Neuronal stem cell (in vitro differentiated cells): ENCODE measurements around the gene HPCAL1.

Experiments
- DNase-seq: peaks from one replicate; pipeline ENCODE4 v3.0.0-alpha.2; 2013; ENCODE audit warnings: low spot score
- H2AFZ ChIP-seq: one replicate; pipeline ENCODE4 v1.6.1; 2013; ENCODE audit warnings: mild to moderate bottlenecking, low read length, inconsistent platforms
- H2AK5ac ChIP-seq: 2 replicates; pipeline ENCODE4 v1.6.1; 2013; ENCODE audit warnings: low read depth, mild to moderate bottlenecking, inconsistent platforms, low read length, moderate library complexity, mixed read lengths
- H2BK120ac ChIP-seq: 2 replicates; pipeline ENCODE4 v1.6.1; 2013; ENCODE audit warnings: low read depth, mild to moderate bottlenecking, inconsistent platforms, low read length, moderate library complexity, mixed read lengths
- H2BK12ac ChIP-seq: one replicate; pipeline ENCODE4 v1.6.1; 2013; ENCODE audit warnings: low read length, inconsistent platforms
- H2BK15ac ChIP-seq: 2 replicates; pipeline ENCODE4 v1.6.1; 2013; ENCODE audit warnings: mild to moderate bottlenecking, low read length, inconsistent platforms, mixed read lengths
- H2BK5ac ChIP-seq: one replicate; pipeline ENCODE4 v1.6.1; 2013; ENCODE audit warnings: inconsistent platforms, mild to moderate bottlenecking, low read length, moderate library complexity
- H3K14ac ChIP-seq: one replicate; pipeline ENCODE4 v1.6.1; 2013; ENCODE audit warnings: low read length, inconsistent platforms
- H3K18ac ChIP-seq: 2 replicates; pipeline ENCODE4 v1.6.1; 2013; ENCODE audit warnings: low read length, inconsistent platforms
- H3K23ac ChIP-seq: 2 replicates; pipeline ENCODE4 v1.6.1; 2013; ENCODE audit warnings: low read depth, mild to moderate bottlenecking, mixed read lengths, low read length, inconsistent platforms; ENCODE audit not compliant: poor library complexity
- H3K27ac ChIP-seq: replicated peaks from 3 replicates; pipeline ENCODE4 v1.5.1; 2013; ENCODE audit warnings: low read length, inconsistent platforms
- H3K27me3 ChIP-seq, 3 experiments: 2 replicates each; pipeline ENCODE4 v1.6.1; 2013; ENCODE audit warnings: low read length in 3 of 3, mild to moderate bottlenecking in 2 of 3, inconsistent platforms in 1 of 3, low read depth in 1 of 3, mixed read lengths in 1 of 3, moderate library complexity in 1 of 3; ENCODE audit not compliant: control insufficient read depth in 3 of 3, insufficient read depth in 3 of 3
- H3K36me3 ChIP-seq, 2 donors: replicated peaks in 1 of 2; 2 replicates each; pipeline ENCODE4 v1.6.1; 2013; ENCODE audit warnings: low read length in 2 of 2; ENCODE audit not compliant: control insufficient read depth in 2 of 2, insufficient read depth in 2 of 2
- H3K4ac ChIP-seq: 2 replicates; pipeline ENCODE4 v1.6.1; 2013; ENCODE audit warnings: inconsistent platforms, mild to moderate bottlenecking, low read length, moderate library complexity
- H3K4me1 ChIP-seq, 2 donors: 1 replicate in 1 of 2; 2 replicates in 1 of 2; pipeline ENCODE4 v1.6.1; 2013; ENCODE audit warnings: low read length in 2 of 2, low read depth in 1 of 2; ENCODE audit not compliant: control insufficient read depth in 2 of 2, insufficient read depth in 1 of 2
- H3K4me2 ChIP-seq: one replicate; pipeline ENCODE4 v1.6.1; 2013; ENCODE audit warnings: mild to moderate bottlenecking, low read length, inconsistent platforms; ENCODE audit not compliant: insufficient read depth, poor library complexity, severe bottlenecking
- H3K4me3 ChIP-seq, 2 donors: 2 replicates each; pipeline ENCODE4 v1.5.1; 2013; ENCODE audit warnings: low read length in 2 of 2, mild to moderate bottlenecking in 2 of 2, inconsistent platforms in 1 of 2, moderate library complexity in 1 of 2
- H3K79me1 ChIP-seq: one replicate; pipeline ENCODE4 v1.6.1; 2013; ENCODE audit warnings: low read depth, mild to moderate bottlenecking, inconsistent platforms, low read length, moderate library complexity
- H3K9ac ChIP-seq: one replicate; pipeline ENCODE4 v1.6.1; 2013; ENCODE audit warnings: mild to moderate bottlenecking, low read depth, low read length, inconsistent platforms; ENCODE audit not compliant: poor library complexity
- H3K9me3 ChIP-seq, 2 donors: replicated peaks in 1 of 2; 2 replicates each; pipeline versions ENCODE3 to v1.6.1; 2013; ENCODE audit warnings: low read length in 2 of 2, mild to moderate bottlenecking in 2 of 2, inconsistent platforms in 1 of 2, low read depth in 1 of 2, mixed read lengths in 1 of 2, moderate library complexity in 1 of 2; ENCODE audit not compliant: control insufficient read depth in 2 of 2, insufficient read depth in 1 of 2
- H4K8ac ChIP-seq: one replicate; pipeline ENCODE4 v1.6.1; 2013; ENCODE audit warnings: low read depth, mild to moderate bottlenecking, inconsistent platforms, low read length, moderate library complexity
- H4K91ac ChIP-seq: one replicate; pipeline ENCODE4 v1.6.1; 2013; ENCODE audit warnings: low read length, low read depth, mild to moderate bottlenecking, inconsistent platforms; ENCODE audit not compliant: poor library complexity
- WGBS, 2 donors: extraction: QIAGEN DNeasy Blood & Tissue Kit; methylation state at CpG; one replicate each; pipeline ENCODE4 v1.1.7; 2013; ENCODE audit warnings: missing lambda C conversion rate in 2 of 2, mixed read lengths in 1 of 2; ENCODE audit not compliant: insufficient read length in 2 of 2, insufficient replicate concordance in 1 of 2; ENCODE audit errors: extremely low coverage in 2 of 2; 5-methylcytosine and 5-hydroxymethylcytosine counted together

Gene HPCAL1

GRCh38 chr2:10471955-10472354 is 169.3 kb downstream of the HPCAL1 start:
- H3K4me2 ChIP-seq = no peak overlapping the region
- H3K4me1 ChIP-seq = peaks cover 0 to 3% of the 10 kb centered on the region in 2 donors
- no peak overlapping the region for H2BK15ac ChIP-seq
- H3K23ac ChIP-seq = no peak overlapping the region
- no peak overlapping the region for H2AK5ac ChIP-seq
- no peaks in the 10 kb centered on the region for H3K36me3 ChIP-seq
- no peak overlapping the region for H2AFZ ChIP-seq
- H2BK12ac ChIP-seq = no peak overlapping the region
- peaks cover 0 to 14% (median 0%) of the 10 kb centered on the region in 3 experiments for H3K27me3 ChIP-seq
- no peak overlapping the region for H2BK120ac ChIP-seq
- no peak overlapping the region for H3K4me3 ChIP-seq
- H3K9ac ChIP-seq = no peak overlapping the region
- H4K91ac ChIP-seq = no peak overlapping the region
- H4K8ac ChIP-seq = no peak overlapping the region
- no peak for DNase-seq
- H3K4ac ChIP-seq = no peak overlapping the region
- no CpG with 5 or more reads among the region's 2 CpGs for WGBS, 2 donors
- no peak overlapping the region for H3K18ac ChIP-seq
- no peaks in the 10 kb centered on the region for H3K9me3 ChIP-seq
- no peak overlapping the region for H3K27ac ChIP-seq
- no peak overlapping the region for H3K14ac ChIP-seq
- H3K79me1 ChIP-seq = no peaks in the 10 kb centered on the region
- H2BK5ac ChIP-seq = no peak overlapping the region

GRCh38 chr2:10473121-10473756 is 170.5 kb downstream of the HPCAL1 start:
- no peaks in the 10 kb centered on the region for H3K9me3 ChIP-seq
- H4K8ac ChIP-seq = no peak overlapping the region
- H3K36me3 ChIP-seq = no peaks in the 10 kb centered on the region
- H3K4me2 ChIP-seq = no peak overlapping the region
- no peak overlapping the region for H2BK15ac ChIP-seq
- H2BK5ac ChIP-seq = no peak overlapping the region
- no peak overlapping the region for H2BK12ac ChIP-seq
- no peak overlapping the region for H4K91ac ChIP-seq
- H3K9ac ChIP-seq = no peak overlapping the region
- H3K4me3 ChIP-seq = no peak overlapping the region
- H3K4me1 ChIP-seq = peaks cover 4 to 11% of the 10 kb centered on the region in 2 donors
- no peak overlapping the region for H2AFZ ChIP-seq
- no peak overlapping the region for H3K27ac ChIP-seq
- peaks cover 0 to 14% (median 0%) of the 10 kb centered on the region in 3 experiments for H3K27me3 ChIP-seq
- no CpG with 5 or more reads among the region's 5 CpGs for WGBS, 2 donors
- H3K23ac ChIP-seq = no peak overlapping the region
- H3K4ac ChIP-seq = no peak overlapping the region
- no peak overlapping the region for H3K14ac ChIP-seq
- H2AK5ac ChIP-seq = no peak overlapping the region
- H3K18ac ChIP-seq = no peak overlapping the region
- no peaks in the 10 kb centered on the region for H3K79me1 ChIP-seq
- H2BK120ac ChIP-seq = no peak overlapping the region
- DNase-seq = no peak

DNA sequence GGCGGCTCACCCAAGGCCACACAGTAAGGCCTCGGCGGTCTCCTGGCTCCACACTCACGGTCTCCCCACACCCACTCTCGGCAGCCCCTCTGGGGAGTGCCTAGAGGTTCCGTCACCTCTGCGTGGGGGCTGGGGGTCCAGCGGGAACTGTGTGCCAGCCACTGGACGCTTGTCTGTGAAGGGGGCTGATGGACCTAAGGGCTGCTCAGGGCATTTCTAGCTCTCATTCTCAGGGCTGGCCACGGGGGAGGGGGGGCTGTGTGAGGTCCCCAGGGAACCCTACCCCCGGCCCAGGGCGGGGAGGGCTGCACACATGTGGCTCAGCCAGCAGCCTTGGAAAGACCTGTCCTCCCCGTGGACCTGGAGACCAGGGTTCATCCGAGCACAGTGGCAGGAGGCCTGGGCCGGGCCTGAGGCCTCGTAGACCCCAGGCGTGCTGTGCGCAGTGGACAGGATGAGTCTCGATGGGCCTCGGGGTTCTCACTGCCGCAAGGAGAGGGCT is 172.6 kb downstream of the HPCAL1 start:
- Histone ChIP-seq H3K18ac (peak overlapping the region; percentile 77), H2BK120ac (no peak overlapping the region), H3K4me2 (no peak overlapping the region), H3K4me3 (no peak overlapping the region), H2BK5ac (no peak overlapping the region), H3K4ac (no peak overlapping the region), H3K23ac (peak overlapping the region; percentile 13), H3K36me3 (no peaks in the 10 kb centered on the region), H2BK12ac (no peak overlapping the region), H4K8ac (no peak overlapping the region), H3K4me1 (peaks cover 4 to 13% of the 10 kb centered on the region in 2 donors), H3K14ac (no peak overlapping the region), H3K79me1 (no peaks in the 10 kb centered on the region), H3K27ac (no peak overlapping the region), H2BK15ac (no peak overlapping the region), H2AK5ac (peak overlapping the region; percentile 51), H3K9me3 (no peaks in the 10 kb centered on the region), H3K27me3 (peaks cover 0 to 10% (median 0%) of the 10 kb centered on the region in 3 experiments), H2AFZ (peak overlapping the region; percentile 34), H3K9ac (no peak overlapping the region), H4K91ac (no peak overlapping the region)
- no peak for DNase-seq
- WGBS, 2 donors = no CpG with 5 or more reads among the region's 21 CpGs

DNA sequence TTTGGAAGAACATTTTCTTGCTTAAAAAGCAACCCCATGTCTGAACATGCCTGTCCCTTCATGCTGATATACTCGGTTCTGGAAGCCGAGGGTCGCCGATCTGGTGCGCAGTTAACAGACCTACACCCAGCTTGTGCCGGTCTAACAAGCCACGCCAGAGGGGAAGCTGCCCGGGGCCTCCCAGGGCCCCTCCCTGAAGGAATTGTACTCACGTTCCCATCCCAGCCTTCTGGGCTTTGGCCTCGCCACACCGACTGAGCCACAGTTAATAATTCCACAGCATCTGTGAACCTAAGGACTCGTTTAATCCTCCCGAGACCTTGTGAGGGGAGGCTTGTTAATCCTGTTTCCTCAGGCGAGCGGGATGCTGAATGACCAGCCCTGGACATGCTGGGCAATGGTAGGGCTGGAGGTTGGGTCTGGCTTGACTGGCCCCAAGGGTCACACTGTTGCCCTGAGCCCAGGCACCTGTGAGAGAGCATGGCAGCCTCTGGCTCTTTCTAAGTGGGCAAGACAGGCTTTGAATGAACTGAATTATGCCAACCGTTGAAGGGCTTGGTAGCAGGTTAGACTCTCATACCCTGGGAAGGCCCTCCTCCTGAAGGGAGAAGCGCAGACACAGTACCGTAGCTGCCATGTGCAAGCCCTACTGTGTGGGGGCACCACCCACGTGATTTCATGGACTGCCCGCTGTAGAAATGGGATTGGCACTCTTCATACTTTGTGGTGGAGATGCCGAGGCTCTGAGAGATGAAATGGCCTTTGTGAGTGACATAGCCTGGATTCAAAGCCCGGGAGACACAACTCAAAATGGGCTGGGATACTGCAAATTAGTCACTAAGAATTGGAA is 173.3 kb downstream of the HPCAL1 start:
- Histone ChIP-seq H2BK12ac (peak overlapping the region; percentile 43), H2BK15ac (no peak overlapping the region), H3K27ac (no peak overlapping the region), H2BK120ac (no peak overlapping the region), H2BK5ac (no peak overlapping the region), H2AFZ (peak overlapping the region; percentile 34), H3K79me1 (no peaks in the 10 kb centered on the region), H3K9me3 (no peaks in the 10 kb centered on the region), H3K23ac (no peak overlapping the region), H4K91ac (no peak overlapping the region), H3K4me2 (no peak overlapping the region), H3K4me1 (peaks cover 4 to 13% of the 10 kb centered on the region in 2 donors), H3K4ac (no peak overlapping the region), H2AK5ac (no peak overlapping the region), H3K14ac (no peak overlapping the region), H3K4me3 (peak overlapping the region in 1 of 2 donors; percentile 23), H4K8ac (no peak overlapping the region), H3K36me3 (no peaks in the 10 kb centered on the region), H3K27me3 (peaks cover 0 to 6% (median 0%) of the 10 kb centered on the region in 3 experiments), H3K18ac (peak overlapping the region; percentile 77), H3K9ac (no peak overlapping the region)
- no CpG with 5 or more reads among the region's 22 CpGs for WGBS, 2 donors
- no peak for DNase-seq
